PFSK-1 (cell line): ENCODE results near the gene VAMP4.

Source experiments
- POLR2AphosphoS5 ChIP-seq: IDR thresholded peaks from 2 replicates; pipeline ENCODE4 v1.6.1; 2012; ENCODE audit warnings: low read depth, mild to moderate bottlenecking, control low read depth, low read length, moderate library complexity
- TAF1 ChIP-seq: IDR thresholded peaks from 2 replicates; pipeline ENCODE4 v1.6.1; 2012; ENCODE audit warnings: low read length, control low read depth, borderline replicate concordance; ENCODE audit not compliant: insufficient read depth
- TF ChIP-seq, protein P1 (sequence below), 2 experiments: IDR thresholded peaks; 2 replicates each; pipeline versions ENCODE4 v1.6.1 to v1.8.0; 2011 to 2012; ENCODE audit warnings: low read depth in 2 of 2, low read length in 2 of 2, control low read depth in 1 of 2, inconsistent platforms in 1 of 2, mild to moderate bottlenecking in 1 of 2, moderate library complexity in 1 of 2; ENCODE audit not compliant: insufficient read depth in 1 of 2

- no peak for TF ChIP-seq POLR2AphosphoS5
- no peak for TF ChIP-seq TAF1
- TF ChIP-seq, protein P1, sequence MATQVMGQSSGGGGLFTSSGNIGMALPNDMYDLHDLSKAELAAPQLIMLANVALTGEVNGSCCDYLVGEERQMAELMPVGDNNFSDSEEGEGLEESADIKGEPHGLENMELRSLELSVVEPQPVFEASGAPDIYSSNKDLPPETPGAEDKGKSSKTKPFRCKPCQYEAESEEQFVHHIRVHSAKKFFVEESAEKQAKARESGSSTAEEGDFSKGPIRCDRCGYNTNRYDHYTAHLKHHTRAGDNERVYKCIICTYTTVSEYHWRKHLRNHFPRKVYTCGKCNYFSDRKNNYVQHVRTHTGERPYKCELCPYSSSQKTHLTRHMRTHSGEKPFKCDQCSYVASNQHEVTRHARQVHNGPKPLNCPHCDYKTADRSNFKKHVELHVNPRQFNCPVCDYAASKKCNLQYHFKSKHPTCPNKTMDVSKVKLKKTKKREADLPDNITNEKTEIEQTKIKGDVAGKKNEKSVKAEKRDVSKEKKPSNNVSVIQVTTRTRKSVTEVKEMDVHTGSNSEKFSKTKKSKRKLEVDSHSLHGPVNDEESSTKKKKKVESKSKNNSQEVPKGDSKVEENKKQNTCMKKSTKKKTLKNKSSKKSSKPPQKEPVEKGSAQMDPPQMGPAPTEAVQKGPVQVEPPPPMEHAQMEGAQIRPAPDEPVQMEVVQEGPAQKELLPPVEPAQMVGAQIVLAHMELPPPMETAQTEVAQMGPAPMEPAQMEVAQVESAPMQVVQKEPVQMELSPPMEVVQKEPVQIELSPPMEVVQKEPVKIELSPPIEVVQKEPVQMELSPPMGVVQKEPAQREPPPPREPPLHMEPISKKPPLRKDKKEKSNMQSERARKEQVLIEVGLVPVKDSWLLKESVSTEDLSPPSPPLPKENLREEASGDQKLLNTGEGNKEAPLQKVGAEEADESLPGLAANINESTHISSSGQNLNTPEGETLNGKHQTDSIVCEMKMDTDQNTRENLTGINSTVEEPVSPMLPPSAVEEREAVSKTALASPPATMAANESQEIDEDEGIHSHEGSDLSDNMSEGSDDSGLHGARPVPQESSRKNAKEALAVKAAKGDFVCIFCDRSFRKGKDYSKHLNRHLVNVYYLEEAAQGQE (IDR thresholded peaks at IDR 0.05; ENCODE audit: insufficient read depth in 1 of 2, low read depth in 2 of 2, low read length in 2 of 2), result no peak
Measured at GRCh38 chr1:171769754-171770153, 27.9 kb upstream of the VAMP4 start.
